ENCODE measurements around the gene ZNF583.

GRCh38 chr19:56474308-56474707 is 70.2 kb downstream of the ZNF583 start:
- no peak for TF ChIP-seq GATA2 (IDR thresholded peaks at IDR 0.05; ENCODE audit: low read depth, low read length)
- TF ChIP-seq GATA3 (IDR thresholded peaks at IDR 0.05; ENCODE audit: low read depth, low read length): no peak

Measured in SH-SY5Y (cell line).